ENCODE data around the gene TVP23C. TPM values are rescaled to one million over a fixed set of nuclear protein-coding genes. Genes with fewer than 3 reads are reported as not detected.

Gene TVP23C
- total RNA-seq, 1 experiment from 2014 or later = 15.3 TPM

- H3K4me1 ChIP-seq = peaks cover 3% of the 10 kb centered on the region; the same call in 1 of the 2 replicates
- Mint-ChIP-seq H3K4me3 (ENCODE audit: unreplicated experiment) (no peak overlapping the region), H3K27ac (ENCODE audit: unreplicated experiment) (no peak overlapping the region), H3K27me3 (ENCODE audit: insufficient read depth, unreplicated experiment) (no peaks in the 10 kb centered on the region), H3K9me3 (ENCODE audit: unreplicated experiment) (no peaks in the 10 kb centered on the region), H3K36me3 (ENCODE audit: insufficient read depth, unreplicated experiment) (peaks cover 5% of the 10 kb centered on the region), H3K4me1 (ENCODE audit: low read depth, unreplicated experiment) (peaks cover 10% of the 10 kb centered on the region)
- H3K36me3 ChIP-seq (ENCODE audit: control insufficient read depth, insufficient read depth, low read length) = no peaks in the 10 kb centered on the region
- no peak overlapping the region for H3K4me3 ChIP-seq (ENCODE audit: low read depth, low read length)
- TF ChIP-seq CTCF (IDR thresholded peaks at IDR 0.05; ENCODE audit: insufficient read depth in 1 of 2, low read depth in 1 of 2, low read length in 1 of 2, severe bottlenecking in 1 of 2, unreplicated experiment in 1 of 2) = no peak
- H3K27me3 ChIP-seq (replicated peaks; ENCODE audit: control insufficient read depth, insufficient read depth, low read length) = no peaks in the 10 kb centered on the region
- ChIA-PET CTCF (no interaction called here), POLR2A (no interaction called here)
- H3K9me3 ChIP-seq = no peaks in the 10 kb centered on the region
- DNase-seq = no peak
- intact Hi-C loops (cut with micrococcal nuclease; ENCODE audit: unreplicated experiment) = no loop called here
- BruUV-seq (replicated peaks) = no TSS peak
Measured at GRCh38 chr17:15478845-15479244, 84.4 kb downstream of the TVP23C start.

GRCh38 chr17:15475631-15476354, 87.5 kb downstream of the TVP23C start:
- peaks cover 5% of the 10 kb centered on the region for H3K36me3 Mint-ChIP-seq (ENCODE audit: insufficient read depth, unreplicated experiment)
- DNase-seq = peak in 1 of 2 experiments; percentile 5
- BruUV-seq (replicated peaks) = no TSS peak
- TF ChIP-seq CTCF (IDR thresholded peaks at IDR 0.05; ENCODE audit: insufficient read depth in 1 of 2, low read depth in 1 of 2, low read length in 1 of 2, severe bottlenecking in 1 of 2, unreplicated experiment in 1 of 2) = no peak
- H3K4me3 Mint-ChIP-seq (ENCODE audit: unreplicated experiment) = peak overlapping the region; percentile 16
- intact Hi-C loops (cut with micrococcal nuclease; ENCODE audit: unreplicated experiment) = no loop called here
- Histone ChIP-seq H3K9me3 (no peaks in the 10 kb centered on the region), H3K36me3 (ENCODE audit: control insufficient read depth, insufficient read depth, low read length) (no peaks in the 10 kb centered on the region), H3K4me3 (ENCODE audit: low read depth, low read length) (no peak overlapping the region), H3K27me3 (replicated peaks; ENCODE audit: control insufficient read depth, insufficient read depth, low read length) (no peaks in the 10 kb centered on the region), H3K4me1 (peaks cover 3% of the 10 kb centered on the region; the same call in 1 of the 2 replicates)
- ChIA-PET POLR2A (no interaction called here), CTCF (no interaction called here)
- no peaks in the 10 kb centered on the region for H3K9me3 Mint-ChIP-seq (ENCODE audit: unreplicated experiment)
- peaks cover 10% of the 10 kb centered on the region for H3K4me1 Mint-ChIP-seq (ENCODE audit: low read depth, unreplicated experiment)
- H3K27ac Mint-ChIP-seq (ENCODE audit: unreplicated experiment) = peak overlapping the region; percentile 70
- no peaks in the 10 kb centered on the region for H3K27me3 Mint-ChIP-seq (ENCODE audit: insufficient read depth, unreplicated experiment)

GRCh38 chr17:15472891-15473290, 90.4 kb downstream of the TVP23C start:
- Mint-ChIP-seq H3K36me3 (ENCODE audit: insufficient read depth, unreplicated experiment) (peaks cover 5% of the 10 kb centered on the region), H3K27ac (ENCODE audit: unreplicated experiment) (no peak overlapping the region), H3K9me3 (ENCODE audit: unreplicated experiment) (no peaks in the 10 kb centered on the region), H3K4me1 (ENCODE audit: low read depth, unreplicated experiment) (peaks cover 21% of the 10 kb centered on the region), H3K27me3 (ENCODE audit: insufficient read depth, unreplicated experiment) (no peaks in the 10 kb centered on the region), H3K4me3 (ENCODE audit: unreplicated experiment) (no peak overlapping the region)
- H3K4me3 ChIP-seq (ENCODE audit: low read depth, low read length) = no peak overlapping the region
- no TSS peak for BruUV-seq (replicated peaks)
- POLR2A ChIA-PET = no interaction called here
- intact Hi-C loops (cut with micrococcal nuclease; ENCODE audit: unreplicated experiment) = no loop called here
- H3K36me3 ChIP-seq (ENCODE audit: control insufficient read depth, insufficient read depth, low read length) = no peaks in the 10 kb centered on the region
- CTCF ChIA-PET = no interaction called here
- H3K9me3 ChIP-seq = no peaks in the 10 kb centered on the region
- DNase-seq = no peak
- TF ChIP-seq CTCF (IDR thresholded peaks at IDR 0.05; ENCODE audit: insufficient read depth in 1 of 2, low read depth in 1 of 2, low read length in 1 of 2, severe bottlenecking in 1 of 2, unreplicated experiment in 1 of 2) = no peak
- H3K27me3 ChIP-seq (replicated peaks; ENCODE audit: control insufficient read depth, insufficient read depth, low read length) = no peaks in the 10 kb centered on the region
- peaks cover 3% of the 10 kb centered on the region; the same call in 1 of the 2 replicates for H3K4me1 ChIP-seq

Measured in Caco-2 (cell line).